WTC11 (cell line): ENCODE measurements around the gene ACAT2. TPM values are rescaled to one million over a fixed set of nuclear protein-coding genes. Genes with fewer than 3 reads are reported as not detected.
A peak's percentile ranks its signal among the peaks of the same experiment; 100 is the strongest.

ENCODE experiments used
- ATAC-seq: fragments of 200-7000 bp; cut with Tn5 transposase; 2 replicates; pipeline ENCODE4 v1.10.0; 2021; ENCODE audit warnings: mild to moderate bottlenecking, moderate library complexity
- CTCF ChIA-PET: fragments of 300-600 bp; sonication (Branson Sonifier 250); formaldehyde crosslinking; loops from one replicate; lab custom pipeline; 2021; ENCODE audit warnings: antibody characterized with exemption; lab: Charles Lee
- POLR2A ChIA-PET: fragments of 350-600 bp; sonication (Branson Sonifier 250); formaldehyde crosslinking; loops from one replicate; lab custom pipeline; 2021; ENCODE audit warnings: antibody characterized with exemption; lab: Charles Lee
- DNase-seq: peaks from one replicate; pipeline ENCODE4 v3.0.0; 2021; ENCODE audit warnings: low spot score
- H3K27ac Mint-ChIP-seq: 2 replicates; pipeline ENCODE4 v1.8.0; 2021; ENCODE audit warnings: mixed read lengths
- H3K27me3 Mint-ChIP-seq: 2 replicates; pipeline ENCODE4 v1.8.0; 2021; ENCODE audit warnings: low read depth, mild to moderate bottlenecking, moderate library complexity, mixed read lengths
- H3K36me3 Mint-ChIP-seq: 2 replicates; pipeline ENCODE4 v1.8.0; 2021; ENCODE audit warnings: mixed read lengths
- H3K4me1 Mint-ChIP-seq: 2 replicates; pipeline ENCODE4 v1.8.0; 2022; ENCODE audit warnings: mixed read lengths
- H3K4me3 Mint-ChIP-seq: 2 replicates; pipeline ENCODE4 v1.8.0; 2021; ENCODE audit warnings: mild to moderate bottlenecking, moderate library complexity, mixed read lengths
- H3K9me3 Mint-ChIP-seq: 2 replicates; pipeline ENCODE4 v1.8.0; 2021; ENCODE audit warnings: mixed read lengths
- CREM ChIP-seq: sonication (generic); formaldehyde crosslinking; IDR thresholded peaks from 2 replicates; pipeline ENCODE4 v1.8.1; 2022; ENCODE audit warnings: mild to moderate bottlenecking, missing genetic modification reagents, moderate library complexity
- EMX1 ChIP-seq: fragments of 250-450 bp; sonication (Bioruptor Pico); IDR thresholded peaks from 2 replicates; pipeline ENCODE4 v1.8.0; 2021; ENCODE audit warnings: mild to moderate bottlenecking
- ETV6 ChIP-seq: sonication (generic); formaldehyde crosslinking; IDR thresholded peaks from 2 replicates; pipeline ENCODE4 v1.8.1; 2022; ENCODE audit warnings: mild to moderate bottlenecking, missing genetic modification reagents
- GTF2I ChIP-seq: fragments of 250-450 bp; sonication (Bioruptor Pico); conservative IDR thresholded peaks from 2 replicates; pipeline ENCODE4 v1.4.0; 2021; ENCODE audit warnings: mild to moderate bottlenecking
- HMGA2 ChIP-seq: fragments of 250-450 bp; sonication (Bioruptor Pico); IDR thresholded peaks from 2 replicates; pipeline ENCODE4 v1.4.0; 2021; ENCODE audit warnings: mild to moderate bottlenecking, moderate library complexity
- IRF2 ChIP-seq: sonication (generic); formaldehyde crosslinking; IDR thresholded peaks from 2 replicates; pipeline ENCODE4 v1.8.0; 2022; ENCODE audit warnings: low read depth, missing genetic modification reagents, borderline replicate concordance
- JAZF1 ChIP-seq: fragments of 250-450 bp; sonication (Bioruptor Pico); IDR thresholded peaks from 2 replicates; pipeline ENCODE4 v1.9.0; 2021; ENCODE audit warnings: moderate library complexity, mild to moderate bottlenecking, inconsistent platforms
- JUN ChIP-seq: sonication (generic); formaldehyde crosslinking; IDR thresholded peaks from 2 replicates; pipeline ENCODE4 v1.8.0; 2023; ENCODE audit warnings: mild to moderate bottlenecking, missing genetic modification reagents
- OVOL2 ChIP-seq: fragments of 250-450 bp; sonication (Bioruptor Pico); IDR thresholded peaks from 2 replicates; pipeline ENCODE4 v1.9.0; 2021; ENCODE audit warnings: mild to moderate bottlenecking, borderline replicate concordance
- TEAD4 ChIP-seq: sonication (generic); formaldehyde crosslinking; IDR thresholded peaks from 2 replicates; pipeline ENCODE4 v1.8.0; 2022; ENCODE audit warnings: mild to moderate bottlenecking, missing genetic modification reagents
- ZNF121 ChIP-seq: sonication (generic); formaldehyde crosslinking; IDR thresholded peaks from 2 replicates; pipeline ENCODE4 v1.8.0; 2023; ENCODE audit warnings: missing genetic modification reagents
- ZNF263 ChIP-seq: sonication (generic); formaldehyde crosslinking; IDR thresholded peaks from 2 replicates; pipeline ENCODE4 v1.8.1; 2022; ENCODE audit warnings: low read depth, mild to moderate bottlenecking, moderate library complexity, missing genetic modification reagents
- ZNF317 ChIP-seq: sonication (generic); formaldehyde crosslinking; IDR thresholded peaks from 2 replicates; pipeline ENCODE4 v1.8.1; 2023; ENCODE audit warnings: low read depth, mild to moderate bottlenecking, moderate library complexity, missing genetic modification reagents, borderline replicate concordance
- total RNA-seq: library from RNA; stranded (reverse); gene quantifications from 3 replicates; pipeline ENCODE4 v1.2.3, GENCODE V29; 2021
- TF ChIP-seq, protein P1 (sequence below): sonication (generic); formaldehyde crosslinking; IDR thresholded peaks from 2 replicates; pipeline ENCODE4 v1.8.1; 2023; ENCODE audit warnings: mild to moderate bottlenecking, moderate library complexity, missing genetic modification reagents
- TF ChIP-seq, protein P2 (sequence below): sonication (generic); formaldehyde crosslinking; IDR thresholded peaks from 2 replicates; pipeline ENCODE4 v1.8.1; 2022; ENCODE audit warnings: low read depth, mild to moderate bottlenecking, moderate library complexity, missing genetic modification reagents, borderline replicate concordance
- TF ChIP-seq, protein P3 (sequence below): fragments of 250-450 bp; sonication (Bioruptor Pico); IDR thresholded peaks from 2 replicates; pipeline ENCODE4 v1.9.0; 2021; ENCODE audit warnings: mild to moderate bottlenecking
- TF ChIP-seq, protein P4 (sequence below): sonication (generic); formaldehyde crosslinking; IDR thresholded peaks from 2 replicates; pipeline ENCODE4 v1.8.0; 2023; ENCODE audit warnings: missing genetic modification reagents, mild to moderate bottlenecking, borderline replicate concordance
- TF ChIP-seq, protein P5 (sequence below): sonication (generic); formaldehyde crosslinking; IDR thresholded peaks from 2 replicates; pipeline ENCODE4 v1.8.0; 2023; ENCODE audit warnings: mild to moderate bottlenecking, missing genetic modification reagents

The ACAT2 gene
- total RNA-seq, 1 experiment from 2014 or later = 138 TPM

DNA sequence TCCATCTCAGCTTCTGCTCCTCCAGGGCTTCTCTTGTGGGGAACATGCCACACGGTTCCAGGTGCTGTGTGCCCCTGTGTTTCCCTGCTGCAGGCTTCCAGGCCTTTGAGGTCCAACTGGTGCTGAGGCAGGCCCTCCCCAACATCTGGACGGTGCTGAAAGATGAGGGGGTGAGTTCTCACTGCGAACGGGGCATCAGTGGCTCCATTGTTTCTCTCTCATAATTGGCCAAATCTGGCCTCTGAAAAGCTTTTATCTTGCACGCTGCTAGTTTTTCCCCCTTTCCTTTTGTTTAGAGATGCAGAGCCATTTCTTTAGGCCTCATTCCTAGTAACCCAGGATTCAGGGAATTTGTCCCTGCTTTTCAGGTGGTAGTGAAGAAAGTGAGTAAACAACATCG, 46.8 kb downstream of the ACAT2 start:
- H3K4me1 Mint-ChIP-seq = peaks cover 23% of the 10 kb centered on the region
- TF ChIP-seq TEAD4 (CRISPR knock-in tag) = no peak
- TF ChIP-seq, protein P1, sequence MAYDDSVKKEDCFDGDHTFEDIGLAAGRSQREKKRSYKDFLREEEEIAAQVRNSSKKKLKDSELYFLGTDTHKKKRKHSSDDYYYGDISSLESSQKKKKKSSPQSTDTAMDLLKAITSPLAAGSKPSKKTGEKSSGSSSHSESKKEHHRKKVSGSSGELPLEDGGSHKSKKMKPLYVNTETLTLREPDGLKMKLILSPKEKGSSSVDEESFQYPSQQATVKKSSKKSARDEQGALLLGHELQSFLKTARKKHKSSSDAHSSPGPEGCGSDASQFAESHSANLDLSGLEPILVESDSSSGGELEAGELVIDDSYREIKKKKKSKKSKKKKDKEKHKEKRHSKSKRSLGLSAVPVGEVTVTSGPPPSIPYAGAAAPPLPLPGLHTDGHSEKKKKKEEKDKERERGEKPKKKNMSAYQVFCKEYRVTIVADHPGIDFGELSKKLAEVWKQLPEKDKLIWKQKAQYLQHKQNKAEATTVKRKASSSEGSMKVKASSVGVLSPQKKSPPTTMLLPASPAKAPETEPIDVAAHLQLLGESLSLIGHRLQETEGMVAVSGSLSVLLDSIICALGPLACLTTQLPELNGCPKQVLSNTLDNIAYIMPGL (CRISPR knock-in tag) = no peak
- TF ChIP-seq, protein P2, sequence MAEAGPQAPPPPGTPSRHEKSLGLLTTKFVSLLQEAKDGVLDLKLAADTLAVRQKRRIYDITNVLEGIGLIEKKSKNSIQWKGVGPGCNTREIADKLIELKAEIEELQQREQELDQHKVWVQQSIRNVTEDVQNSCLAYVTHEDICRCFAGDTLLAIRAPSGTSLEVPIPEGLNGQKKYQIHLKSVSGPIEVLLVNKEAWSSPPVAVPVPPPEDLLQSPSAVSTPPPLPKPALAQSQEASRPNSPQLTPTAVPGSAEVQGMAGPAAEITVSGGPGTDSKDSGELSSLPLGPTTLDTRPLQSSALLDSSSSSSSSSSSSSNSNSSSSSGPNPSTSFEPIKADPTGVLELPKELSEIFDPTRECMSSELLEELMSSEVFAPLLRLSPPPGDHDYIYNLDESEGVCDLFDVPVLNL = no peak
- TF ChIP-seq, protein P3, sequence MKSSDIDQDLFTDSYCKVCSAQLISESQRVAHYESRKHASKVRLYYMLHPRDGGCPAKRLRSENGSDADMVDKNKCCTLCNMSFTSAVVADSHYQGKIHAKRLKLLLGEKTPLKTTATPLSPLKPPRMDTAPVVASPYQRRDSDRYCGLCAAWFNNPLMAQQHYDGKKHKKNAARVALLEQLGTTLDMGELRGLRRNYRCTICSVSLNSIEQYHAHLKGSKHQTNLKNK (CRISPR knock-in tag) = no peak
- no peak for TF ChIP-seq JUN (CRISPR knock-in tag)
- TF ChIP-seq IRF2 (CRISPR knock-in tag) = no peak
- TF ChIP-seq JAZF1 = no peak
- no peak for TF ChIP-seq CREM
- TF ChIP-seq OVOL2 (CRISPR knock-in tag) = no peak
- TF ChIP-seq, protein P4, sequence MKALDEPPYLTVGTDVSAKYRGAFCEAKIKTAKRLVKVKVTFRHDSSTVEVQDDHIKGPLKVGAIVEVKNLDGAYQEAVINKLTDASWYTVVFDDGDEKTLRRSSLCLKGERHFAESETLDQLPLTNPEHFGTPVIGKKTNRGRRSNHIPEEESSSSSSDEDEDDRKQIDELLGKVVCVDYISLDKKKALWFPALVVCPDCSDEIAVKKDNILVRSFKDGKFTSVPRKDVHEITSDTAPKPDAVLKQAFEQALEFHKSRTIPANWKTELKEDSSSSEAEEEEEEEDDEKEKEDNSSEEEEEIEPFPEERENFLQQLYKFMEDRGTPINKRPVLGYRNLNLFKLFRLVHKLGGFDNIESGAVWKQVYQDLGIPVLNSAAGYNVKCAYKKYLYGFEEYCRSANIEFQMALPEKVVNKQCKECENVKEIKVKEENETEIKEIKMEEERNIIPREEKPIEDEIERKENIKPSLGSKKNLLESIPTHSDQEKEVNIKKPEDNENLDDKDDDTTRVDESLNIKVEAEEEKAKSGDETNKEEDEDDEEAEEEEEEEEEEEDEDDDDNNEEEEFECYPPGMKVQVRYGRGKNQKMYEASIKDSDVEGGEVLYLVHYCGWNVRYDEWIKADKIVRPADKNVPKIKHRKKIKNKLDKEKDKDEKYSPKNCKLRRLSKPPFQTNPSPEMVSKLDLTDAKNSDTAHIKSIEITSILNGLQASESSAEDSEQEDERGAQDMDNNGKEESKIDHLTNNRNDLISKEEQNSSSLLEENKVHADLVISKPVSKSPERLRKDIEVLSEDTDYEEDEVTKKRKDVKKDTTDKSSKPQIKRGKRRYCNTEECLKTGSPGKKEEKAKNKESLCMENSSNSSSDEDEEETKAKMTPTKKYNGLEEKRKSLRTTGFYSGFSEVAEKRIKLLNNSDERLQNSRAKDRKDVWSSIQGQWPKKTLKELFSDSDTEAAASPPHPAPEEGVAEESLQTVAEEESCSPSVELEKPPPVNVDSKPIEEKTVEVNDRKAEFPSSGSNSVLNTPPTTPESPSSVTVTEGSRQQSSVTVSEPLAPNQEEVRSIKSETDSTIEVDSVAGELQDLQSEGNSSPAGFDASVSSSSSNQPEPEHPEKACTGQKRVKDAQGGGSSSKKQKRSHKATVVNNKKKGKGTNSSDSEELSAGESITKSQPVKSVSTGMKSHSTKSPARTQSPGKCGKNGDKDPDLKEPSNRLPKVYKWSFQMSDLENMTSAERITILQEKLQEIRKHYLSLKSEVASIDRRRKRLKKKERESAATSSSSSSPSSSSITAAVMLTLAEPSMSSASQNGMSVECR (CRISPR knock-in tag) = no peak
- TF ChIP-seq, protein P5, sequence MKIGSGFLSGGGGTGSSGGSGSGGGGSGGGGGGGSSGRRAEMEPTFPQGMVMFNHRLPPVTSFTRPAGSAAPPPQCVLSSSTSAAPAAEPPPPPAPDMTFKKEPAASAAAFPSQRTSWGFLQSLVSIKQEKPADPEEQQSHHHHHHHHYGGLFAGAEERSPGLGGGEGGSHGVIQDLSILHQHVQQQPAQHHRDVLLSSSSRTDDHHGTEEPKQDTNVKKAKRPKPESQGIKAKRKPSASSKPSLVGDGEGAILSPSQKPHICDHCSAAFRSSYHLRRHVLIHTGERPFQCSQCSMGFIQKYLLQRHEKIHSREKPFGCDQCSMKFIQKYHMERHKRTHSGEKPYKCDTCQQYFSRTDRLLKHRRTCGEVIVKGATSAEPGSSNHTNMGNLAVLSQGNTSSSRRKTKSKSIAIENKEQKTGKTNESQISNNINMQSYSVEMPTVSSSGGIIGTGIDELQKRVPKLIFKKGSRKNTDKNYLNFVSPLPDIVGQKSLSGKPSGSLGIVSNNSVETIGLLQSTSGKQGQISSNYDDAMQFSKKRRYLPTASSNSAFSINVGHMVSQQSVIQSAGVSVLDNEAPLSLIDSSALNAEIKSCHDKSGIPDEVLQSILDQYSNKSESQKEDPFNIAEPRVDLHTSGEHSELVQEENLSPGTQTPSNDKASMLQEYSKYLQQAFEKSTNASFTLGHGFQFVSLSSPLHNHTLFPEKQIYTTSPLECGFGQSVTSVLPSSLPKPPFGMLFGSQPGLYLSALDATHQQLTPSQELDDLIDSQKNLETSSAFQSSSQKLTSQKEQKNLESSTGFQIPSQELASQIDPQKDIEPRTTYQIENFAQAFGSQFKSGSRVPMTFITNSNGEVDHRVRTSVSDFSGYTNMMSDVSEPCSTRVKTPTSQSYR = no peak
- TF ChIP-seq HMGA2 (CRISPR knock-in tag) = no peak
- TF ChIP-seq GTF2I = no peak
- TF ChIP-seq ZNF317 = no peak
- DNase-seq (no peak), ATAC-seq (no peak)
- no peaks in the 10 kb centered on the region for H3K27me3 Mint-ChIP-seq
- H3K9me3 Mint-ChIP-seq = no peaks in the 10 kb centered on the region
- ChIA-PET POLR2A (interaction anchor here (1.0 kb wide), 1 partner anchor 11 kb away, joined by 4 read pairs; no protein-coding TSS in a partner anchor), CTCF (interaction anchor here (0.7 kb wide), 2 partner anchors 11 to 634 kb away, joined by 3 to 5 read pairs; no protein-coding TSS in a partner anchor)
- H3K36me3 Mint-ChIP-seq = no peaks in the 10 kb centered on the region
- H3K27ac Mint-ChIP-seq = 0 out of 2 replicates have a peak overlapping the region, but pooled peaks have one; percentile 63
- H3K4me3 Mint-ChIP-seq = no peak overlapping the region

DNA sequence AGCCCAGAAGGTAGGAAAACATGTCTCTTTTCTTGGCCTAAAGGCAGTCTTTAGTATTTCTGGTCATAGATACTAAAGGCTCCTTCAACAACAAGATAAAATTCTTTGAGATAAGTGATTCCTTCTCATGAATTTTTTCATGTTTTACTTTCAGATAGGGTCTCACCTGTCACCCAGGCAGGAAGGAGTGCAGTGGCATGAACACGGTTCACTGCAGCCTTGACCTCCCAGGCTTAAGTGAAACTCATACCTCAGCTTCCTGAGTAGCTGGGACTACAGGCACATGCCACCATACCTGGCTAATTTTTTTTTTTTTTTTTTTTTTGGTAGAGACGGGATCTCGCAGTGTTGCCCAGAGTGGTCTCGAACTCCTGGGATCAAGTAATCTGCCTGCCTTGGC, 47.3 kb downstream of the ACAT2 start:
- CTCF ChIA-PET = interaction anchor here (0.7 kb wide), 1 partner anchor 11 kb away, joined by 3 read pairs; no protein-coding TSS in a partner anchor
- H3K4me1 Mint-ChIP-seq = peaks cover 27% of the 10 kb centered on the region

More for the DNA sequence above, 47.3 kb downstream of the ACAT2 start:
- ATAC-seq (no peak), DNase-seq (no peak)
- Mint-ChIP-seq H3K36me3 (no peaks in the 10 kb centered on the region), H3K27ac (no peak overlapping the region), H3K27me3 (no peaks in the 10 kb centered on the region), H3K9me3 (no peaks in the 10 kb centered on the region), H3K4me3 (no peak overlapping the region)
- TF ChIP-seq ETV6 (CRISPR knock-in tag) (no peak), ZNF263 (no peak), EMX1 (no peak), ZNF121 (no peak)
- POLR2A ChIA-PET = interaction anchor here (1.0 kb wide), 1 partner anchor 11 kb away, joined by 4 read pairs; no protein-coding TSS in a partner anchor
